ENCODE measurements around the gene COQ10A. TPM values are rescaled to one million over a fixed set of nuclear protein-coding genes. Genes with fewer than 3 reads are reported as not detected.
"Not testable (repeated sequence)": the region's sequence is repeated elsewhere in the genome, so short reads cannot be mapped to it uniquely, and the experiment has no call there.

Gene COQ10A
- total and polyA plus RNA-seq, 9 of the 15 experiments (the other 6 are each of a cell fraction or from before 2014, with no cell fraction given) = 3.1 to 26.4 (median 12.7) TPM

DNA sequence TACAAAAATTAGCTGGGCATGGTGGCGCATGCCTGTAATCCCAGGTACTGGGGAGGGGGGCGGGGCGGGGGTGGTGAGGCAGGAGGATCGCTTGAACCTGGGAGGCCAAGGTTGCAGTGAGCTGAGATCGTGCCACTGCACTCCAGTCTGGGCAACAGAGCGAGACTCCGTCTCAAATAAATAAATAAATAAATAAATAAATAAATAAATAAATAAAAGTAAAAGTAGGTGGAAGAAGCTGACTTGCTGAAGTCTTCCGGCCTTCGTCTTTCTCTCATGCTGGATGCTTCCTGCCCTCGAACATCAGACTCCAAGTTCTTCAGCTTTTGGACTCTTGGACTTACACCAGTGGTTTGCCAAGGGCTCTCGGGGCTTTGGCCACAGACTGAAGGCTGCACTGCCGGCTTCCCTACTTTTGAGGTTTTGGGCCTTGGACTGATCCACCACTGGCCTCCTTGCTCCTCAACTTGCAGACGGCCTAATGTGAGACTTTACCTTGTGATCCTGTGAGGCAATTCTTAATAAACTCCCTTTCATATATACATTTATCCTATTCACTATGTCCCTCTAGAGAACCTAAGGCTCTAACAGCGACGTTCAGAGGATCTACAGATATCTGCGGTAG is 562 bp upstream of the COQ10A start:
- TSS peak; percentile 54 for BruUV-seq (replicated peaks)
- in situ Hi-C loops (cut with MboI); DNase-seq (ENCODE audit: extremely low read depth in 1 of 4, low spot score in 3 of 4); H3K9me3 ChIP-seq (replicated peaks; ENCODE audit: control insufficient read depth, insufficient read depth, low read depth, low read length); H3K79me2 ChIP-seq (ENCODE audit: control insufficient read depth, insufficient read depth, low read length); H3K9me1 ChIP-seq (ENCODE audit: control insufficient read depth, insufficient read depth, low read length); H3K27me3 ChIP-seq (ENCODE audit: control insufficient read depth in 2 of 2, insufficient read depth in 2 of 2, low read length in 2 of 2); FAIRE-seq; H4K20me1 ChIP-seq (replicated peaks; ENCODE audit: control insufficient read depth, insufficient read depth, low read length); ATAC-seq: not testable (repeated sequence)
- 21% methylated on average over 10 of the region's 16 CpGs for WGBS (ENCODE audit: insufficient coverage, low coverage, missing lambda C conversion rate)
- CTCF ChIA-PET (ENCODE audit: low intra/inter-chr PET ratio) = interaction anchor here (0.6 kb wide), 2 partner anchors 308 to 1986 kb away, joined by 3 read pairs; partner anchors contain the start of gene HNRNPA1
- H3K4me1 ChIP-seq (replicated peaks in 1 of 2; ENCODE audit: control insufficient read depth in 2 of 2, insufficient read depth in 2 of 2, low read length in 2 of 2) = peaks cover 11 to 19% of the 10 kb centered on the region in 2 experiments; a peak in 4 of 5 replicates
- TF ChIP-seq XRCC5 (IDR thresholded peaks at IDR 0.05; ENCODE audit: low read depth, low read length) (0 out of 2 replicates have a peak, but pooled peaks have one; percentile 15), GATA2 (CRISPR knock-in tag; IDR thresholded peaks at IDR 0.05) (0 out of 2 replicates have a peak, but pooled peaks have one; percentile 8), FOXA3 (CRISPR knock-in tag; conservative IDR thresholded peaks at IDR 0.05 in 1 of 2, IDR thresholded peaks at IDR 0.05 in 1 of 2) (0 out of 4 replicates have a peak, but pooled peaks of 1 of the 2 experiments have one; percentile 54), SMARCA4 (IDR thresholded peaks at IDR 0.05) (0 out of 2 replicates have a peak, but pooled peaks have one; percentile 20)
- peak overlapping the region; percentile 67 for H3K4me3 ChIP-seq
- H3K4me2 ChIP-seq (ENCODE audit: insufficient read depth, low read length) = peak overlapping the region; percentile 88
- POLR2A ChIA-PET = interaction anchor here (0.6 to 3.3 kb wide), 10 partner anchors 8 to 198 kb away, joined by 3 to 25 read pairs (median 6); partner anchors contain the start of genes ANKRD52, RNF41, SMARCC2 and TIMELESS
- H3K27ac ChIP-seq (ENCODE audit: extremely low read depth, low read depth, low read length) = peak overlapping the region; percentile 77
- intact Hi-C loops (cut with micrococcal nuclease) = loop anchor here (2.0 kb wide), 2 partner anchors 35 to 41 kb away; partner anchors contain the start of genes CS and NABP2
- peaks cover 20% of the 10 kb centered on the region for H3K36me3 ChIP-seq (ENCODE audit: control insufficient read depth, insufficient read depth, low read length)
- peak overlapping the region; percentile 71 to 87 for H3K9ac ChIP-seq (ENCODE audit: insufficient read depth in 1 of 2, low read depth in 2 of 2, low read length in 2 of 2)
- H2AFZ ChIP-seq (ENCODE audit: low read depth, low read length) = peak overlapping the region; percentile 94

Measured in K562 (cell line).